Gastrocnemius medialis (tissue), 4 donors: ENCODE data around the gene INTS11. TPM values are rescaled to one million over a fixed set of nuclear protein-coding genes. Genes with fewer than 3 reads are reported as not detected.

Source experiments
- ATAC-seq, 2 donors: fragments of 150-250 bp; one replicate each; pipeline ENCODE4 v1.9.1; 2016
- DNase-seq, 2 donors: peaks; one replicate each; pipeline ENCODE4 v3.0.0-alpha.2; 2019
- H3K27ac ChIP-seq, 4 donors: fragments of 200-600 bp; sonication (generic); 1 replicate in 1 of 4; 2 replicates in 3 of 4; pipeline ENCODE4 v1.5.1; 2016 to 2018; ENCODE audit warnings: mild to moderate bottlenecking in 2 of 4, moderate library complexity in 1 of 4
- H3K27me3 ChIP-seq, 3 donors: fragments of 200-600 bp; sonication (generic) in 2 of 3; 1 replicate in 1 of 3; 2 replicates in 2 of 3; pipeline versions ENCODE4 v1.5.1 to v1.6.0; 2016 to 2019; ENCODE audit warnings: mild to moderate bottlenecking in 1 of 3, moderate library complexity in 1 of 3
- H3K36me3 ChIP-seq, 2 donors: fragments of 200-600 bp; sonication (generic) in 1 of 2; one replicate each; pipeline ENCODE4 v1.5.1; 2017 to 2018
- H3K4me1 ChIP-seq, 2 donors: fragments of 200-600 bp; sonication (generic) in 1 of 2; one replicate each; pipeline ENCODE4 v1.5.1; 2016 to 2017; ENCODE audit warnings: mild to moderate bottlenecking in 2 of 2
- H3K4me3 ChIP-seq, 4 donors: fragments of 200-600 bp; sonication (generic) in 3 of 4; 1 replicate in 1 of 4; 2 replicates in 3 of 4; pipeline ENCODE4 v1.5.1; 2016 to 2019; ENCODE audit warnings: mild to moderate bottlenecking in 2 of 4
- H3K9me3 ChIP-seq, 3 donors: fragments of 200-600 bp; sonication (generic) in 2 of 3; 1 replicate in 1 of 3; 2 replicates in 2 of 3; pipeline ENCODE4 v1.5.1; 2016 to 2019
- POLR2A ChIP-seq, 2 donors: fragments of 450-650 bp; IDR thresholded peaks; one replicate each; pipeline ENCODE4 v1.6.1; 2017; ENCODE audit warnings: antibody characterized with exemption in 2 of 2, mild to moderate bottlenecking in 2 of 2, moderate library complexity in 2 of 2
- in situ Hi-C, 4 donors: fragments of 200-750 bp; cut with MboI; loops; one replicate each; pipeline versions ENCODE4 v1.15.0 to v1.8.0; 2017; ENCODE audit warnings: low sequenced_read_pairs in 4 of 4
- intact Hi-C: fragments of 100-400 bp; cut with DNase I; formaldehyde crosslinking; loops from one replicate; pipeline ENCODE4 v1.15.1; 2023; ENCODE audit warnings: low total_unique reads
- total RNA-seq, 4 donors: library from RNA; depleted of rRNA; stranded (reverse); fragments of >200 nt; gene quantifications; one replicate each; pipeline versions ENCODE4 v1.1.0 to v1.2.3, GENCODE V29; 2016
- TF ChIP-seq, protein P1 (sequence below), 5 experiments: fragments of 450-650 bp in 3 of 5; fragments of 200-600 bp in 2 of 5; sonication (generic) in 2 of 5; IDR thresholded peaks in 4 of 5; conservative IDR thresholded peaks in 1 of 5; 1 replicate in 4 of 5; 2 replicates in 1 of 5; pipeline ENCODE4 v1.5.1; 2016 to 2019; ENCODE audit warnings: antibody characterized with exemption in 5 of 5, mild to moderate bottlenecking in 3 of 5, moderate library complexity in 3 of 5

Gene INTS11
- total RNA-seq, 4 donors from 2014 or later: 74.0 to 94.4 (median 84.7) TPM

DNA sequence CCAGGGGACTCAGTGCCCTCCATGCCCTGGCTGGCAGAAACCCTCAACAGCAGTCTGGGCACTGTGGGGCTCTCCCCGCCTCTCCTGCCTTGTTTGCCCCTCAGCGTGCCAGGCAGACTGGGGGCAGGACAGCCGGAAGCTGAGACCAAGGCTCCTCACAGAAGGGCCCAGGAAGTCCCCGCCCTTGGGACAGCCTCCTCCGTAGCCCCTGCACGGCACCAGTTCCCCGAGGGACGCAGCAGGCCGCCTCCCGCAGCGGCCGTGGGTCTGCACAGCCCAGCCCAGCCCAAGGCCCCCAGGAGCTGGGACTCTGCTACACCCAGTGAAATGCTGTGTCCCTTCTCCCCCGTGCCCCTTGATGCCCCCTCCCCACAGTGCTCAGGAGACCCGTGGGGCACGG is 3.8 kb upstream of the INTS11 start:
- Histone ChIP-seq H3K9me3 (no peaks in the 10 kb centered on the region), H3K4me1 (peaks cover 40 to 46% of the 10 kb centered on the region in 2 donors), H3K36me3 (peaks cover 0 to 9% of the 10 kb centered on the region in 2 donors), H3K27ac (no peak overlapping the region), H3K4me3 (no peak overlapping the region), H3K27me3 (no peaks in the 10 kb centered on the region)
- TF ChIP-seq, protein P1, sequence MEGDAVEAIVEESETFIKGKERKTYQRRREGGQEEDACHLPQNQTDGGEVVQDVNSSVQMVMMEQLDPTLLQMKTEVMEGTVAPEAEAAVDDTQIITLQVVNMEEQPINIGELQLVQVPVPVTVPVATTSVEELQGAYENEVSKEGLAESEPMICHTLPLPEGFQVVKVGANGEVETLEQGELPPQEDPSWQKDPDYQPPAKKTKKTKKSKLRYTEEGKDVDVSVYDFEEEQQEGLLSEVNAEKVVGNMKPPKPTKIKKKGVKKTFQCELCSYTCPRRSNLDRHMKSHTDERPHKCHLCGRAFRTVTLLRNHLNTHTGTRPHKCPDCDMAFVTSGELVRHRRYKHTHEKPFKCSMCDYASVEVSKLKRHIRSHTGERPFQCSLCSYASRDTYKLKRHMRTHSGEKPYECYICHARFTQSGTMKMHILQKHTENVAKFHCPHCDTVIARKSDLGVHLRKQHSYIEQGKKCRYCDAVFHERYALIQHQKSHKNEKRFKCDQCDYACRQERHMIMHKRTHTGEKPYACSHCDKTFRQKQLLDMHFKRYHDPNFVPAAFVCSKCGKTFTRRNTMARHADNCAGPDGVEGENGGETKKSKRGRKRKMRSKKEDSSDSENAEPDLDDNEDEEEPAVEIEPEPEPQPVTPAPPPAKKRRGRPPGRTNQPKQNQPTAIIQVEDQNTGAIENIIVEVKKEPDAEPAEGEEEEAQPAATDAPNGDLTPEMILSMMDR (IDR thresholded peaks at IDR 0.05 in 4 of 5, conservative IDR thresholded peaks at IDR 0.05 in 1 of 5): no peak
- in situ Hi-C loops: no loop called here
- DNase-seq (no peak), ATAC-seq (no peak)
- intact Hi-C loops: no loop called here

DNA sequence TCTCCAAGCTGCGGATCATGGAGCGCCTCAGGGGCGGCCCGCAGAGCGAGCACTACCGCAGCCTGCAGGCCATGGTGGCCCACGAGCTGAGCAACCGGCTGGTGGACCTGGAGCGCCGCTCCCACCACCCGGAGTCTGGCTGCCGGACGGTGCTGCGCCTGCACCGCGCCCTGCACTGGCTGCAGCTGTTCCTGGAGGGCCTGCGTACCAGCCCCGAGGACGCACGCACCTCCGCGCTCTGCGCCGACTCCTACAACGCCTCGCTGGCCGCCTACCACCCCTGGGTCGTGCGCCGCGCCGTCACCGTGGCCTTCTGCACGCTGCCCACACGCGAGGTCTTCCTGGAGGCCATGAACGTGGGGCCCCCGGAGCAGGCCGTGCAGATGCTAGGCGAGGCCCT is 2.8 kb upstream of the INTS11 start:
- no peak for TF ChIP-seq POLR2A (IDR thresholded peaks at IDR 0.05)
- TF ChIP-seq, protein P1 (IDR thresholded peaks at IDR 0.05 in 4 of 5, conservative IDR thresholded peaks at IDR 0.05 in 1 of 5): no peak
- no peak for ATAC-seq
- DNase-seq: no peak
- in situ Hi-C loops (no loop called here), intact Hi-C loops (no loop called here)
- Histone ChIP-seq H3K27ac (no peak overlapping the region), H3K4me3 (no peak overlapping the region), H3K4me1 (peaks cover 39 to 51% of the 10 kb centered on the region in 2 donors), H3K9me3 (no peaks in the 10 kb centered on the region), H3K27me3 (no peaks in the 10 kb centered on the region), H3K36me3 (peaks cover 0 to 9% of the 10 kb centered on the region in 2 donors)

DNA sequence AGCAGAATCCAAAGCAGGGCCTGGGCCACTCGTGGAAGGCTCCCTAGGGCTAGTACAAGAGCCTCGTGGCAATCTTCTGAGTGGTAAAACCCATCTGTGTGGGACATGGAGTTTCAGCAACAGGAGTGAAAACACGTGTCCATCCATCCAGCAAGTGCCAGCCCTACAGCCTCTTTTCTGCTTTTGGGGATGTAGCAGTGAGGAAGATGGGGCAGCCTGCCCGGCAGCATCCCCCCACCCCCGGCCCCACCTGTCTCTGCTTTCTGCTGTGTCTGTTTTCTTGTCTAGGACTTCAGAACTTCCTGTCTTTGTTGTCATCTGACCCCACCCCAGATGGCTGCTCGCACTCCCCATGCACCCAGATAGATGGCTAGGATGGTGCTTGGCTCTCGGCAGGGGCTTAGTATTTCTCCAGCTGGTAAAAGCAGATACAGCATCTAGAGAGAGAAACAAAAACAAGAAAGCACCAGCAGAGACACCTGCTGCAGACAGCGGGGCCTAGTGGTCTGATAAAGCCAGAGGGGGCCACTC is 1.7 kb upstream of the INTS11 start:
- no peak for TF ChIP-seq POLR2A (IDR thresholded peaks at IDR 0.05)
- TF ChIP-seq, protein P1 (IDR thresholded peaks at IDR 0.05 in 4 of 5, conservative IDR thresholded peaks at IDR 0.05 in 1 of 5): no peak

DNA sequence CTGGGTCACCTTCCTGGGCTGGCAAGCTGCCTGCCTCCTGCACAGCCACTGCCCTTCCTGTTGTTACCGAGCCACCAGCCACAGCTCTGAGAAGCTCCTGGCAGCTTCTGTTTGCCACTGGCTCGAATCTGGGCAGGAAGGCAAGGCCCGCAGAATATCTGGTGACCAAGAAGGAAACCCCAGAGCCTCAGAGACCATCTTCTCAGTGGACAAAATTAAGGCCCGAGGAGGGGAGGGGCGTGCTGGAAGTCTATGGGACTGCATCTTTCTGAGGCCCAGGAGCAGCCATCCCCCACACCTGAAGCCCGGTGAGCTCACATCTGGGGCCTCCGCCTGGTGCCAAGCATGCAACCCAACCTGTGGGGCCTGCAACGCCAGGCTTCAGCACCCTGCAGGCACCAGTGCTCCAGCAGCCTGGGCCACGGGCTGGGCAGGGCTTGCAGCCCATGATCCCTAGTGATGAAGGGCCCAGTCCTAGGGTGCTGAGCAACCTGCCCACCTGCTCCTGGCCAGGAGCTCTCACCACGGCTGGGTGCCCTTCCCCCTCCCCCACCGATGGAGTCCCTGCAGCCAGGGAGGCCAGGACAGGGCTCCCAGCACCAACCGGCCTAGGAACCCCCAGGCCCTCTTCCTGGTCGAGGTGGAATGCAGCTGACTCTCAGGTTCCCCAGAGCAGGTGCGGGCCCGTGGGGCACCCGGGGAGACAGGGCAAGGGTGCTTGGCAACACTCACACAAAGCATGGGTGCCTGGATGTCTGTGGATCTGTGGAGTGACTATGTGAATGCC is 1.0 kb upstream of the INTS11 start:
- H3K4me1 ChIP-seq: peaks cover 47 to 57% of the 10 kb centered on the region in 2 donors
- H3K36me3 ChIP-seq: peaks cover 0 to 11% of the 10 kb centered on the region in 2 donors
- in situ Hi-C loops: no loop called here
- H3K27ac ChIP-seq: peak overlapping the region; percentile 86 to 97 (median 92)
- no peaks in the 10 kb centered on the region for H3K9me3 ChIP-seq
- intact Hi-C loops: loop anchor here (2.0 kb wide), 2 partner anchors 17 to 23 kb away; partner anchors contain the start of genes DVL1 and PUSL1
- peak overlapping the region; percentile 78 to 95 (median 85) for H3K4me3 ChIP-seq
- TF ChIP-seq POLR2A (IDR thresholded peaks at IDR 0.05): no peak
- TF ChIP-seq, protein P1 (IDR thresholded peaks at IDR 0.05 in 4 of 5, conservative IDR thresholded peaks at IDR 0.05 in 1 of 5): no peak
- no peaks in the 10 kb centered on the region for H3K27me3 ChIP-seq
- peak in 1 of 2 donors; percentile 67 for DNase-seq
- ATAC-seq: peak in 1 of 2 donors; percentile 43

More for the DNA sequence above, 1.7 kb upstream of the INTS11 start:
- Histone ChIP-seq H3K9me3 (no peaks in the 10 kb centered on the region), H3K4me1 (peaks cover 47 to 58% of the 10 kb centered on the region in 2 donors), H3K27me3 (no peaks in the 10 kb centered on the region), H3K36me3 (peaks cover 0 to 9% of the 10 kb centered on the region in 2 donors), H3K4me3 (peak overlapping the region; percentile 78 to 95 (median 85)), H3K27ac (peak overlapping the region; percentile 86 to 97 (median 92))
- ATAC-seq (no peak), DNase-seq (no peak)
- in situ Hi-C loops (no loop called here), intact Hi-C loops (no loop called here)
